22Rv1 (cell line): ENCODE data around the gene DLG5.

ENCODE experiments used
- CTCF ChIP-seq: fragments of 450-650 bp; IDR thresholded peaks from 2 replicates; pipeline ENCODE4 v1.5.1; 2017; ENCODE audit warnings: mild to moderate bottlenecking
- ZFX ChIP-seq: fragments of 450-650 bp; IDR thresholded peaks from 2 replicates; pipeline ENCODE4 v1.6.1; 2017; ENCODE audit warnings: antibody characterized with exemption, borderline replicate concordance

- TF ChIP-seq CTCF (no peak), ZFX (no peak)
Observed at GRCh38 chr10:77970869-77971803, 44.6 kb upstream of the DLG5 start.
